ENCODE results near the gene CASQ2. TPM values are rescaled to one million over a fixed set of nuclear protein-coding genes. Genes with fewer than 3 reads are reported as not detected.

The CASQ2 gene
- polyA plus RNA-seq, 2 of the 4 experiments (the other 2 are of a cell fraction): not detected

DNA sequence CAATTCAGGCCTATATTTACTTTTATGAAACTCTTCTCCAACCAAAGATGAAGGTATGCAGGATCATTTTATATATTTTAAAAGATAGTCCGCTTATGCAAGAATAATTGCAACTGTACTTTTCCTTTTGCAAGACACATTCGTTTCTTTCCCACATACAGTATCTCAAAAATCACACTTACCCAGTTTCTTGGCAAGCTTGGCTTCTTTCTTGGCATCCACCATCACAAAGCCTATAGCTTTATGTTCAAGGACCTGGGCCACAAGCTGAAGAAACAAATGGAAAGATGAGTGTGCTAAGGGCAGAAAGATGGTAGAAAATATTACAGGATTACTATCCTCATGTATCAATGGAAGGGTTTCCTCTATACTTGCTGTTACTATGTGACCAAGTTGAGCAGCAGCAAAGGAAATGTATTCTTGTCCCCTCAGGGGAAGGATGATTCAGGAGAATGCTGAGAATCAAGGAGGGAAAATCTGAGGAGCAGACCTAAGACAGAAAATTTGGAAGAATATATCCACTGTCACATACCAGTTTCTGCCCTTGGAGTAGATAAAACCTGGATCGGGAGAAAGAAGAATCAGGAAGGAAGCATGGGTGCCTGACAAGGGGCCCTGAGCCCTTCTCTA lies 23.8 kb downstream of the CASQ2 start:
- no peak for TF ChIP-seq JUNB (IDR thresholded peaks at IDR 0.05)
- no peak for TF ChIP-seq POLR2AphosphoS2 (conservative IDR thresholded peaks at IDR 0.05; ENCODE audit: low read length)
- no peak for TF ChIP-seq CEBPB (IDR thresholded peaks at IDR 0.05)
- TF ChIP-seq GATA3 (IDR thresholded peaks at IDR 0.05; ENCODE audit: borderline replicate concordance): no peak
- TF ChIP-seq, protein P1, sequence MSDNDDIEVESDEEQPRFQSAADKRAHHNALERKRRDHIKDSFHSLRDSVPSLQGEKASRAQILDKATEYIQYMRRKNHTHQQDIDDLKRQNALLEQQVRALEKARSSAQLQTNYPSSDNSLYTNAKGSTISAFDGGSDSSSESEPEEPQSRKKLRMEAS (IDR thresholded peaks at IDR 0.05): no peak
- TF ChIP-seq SMC3 (IDR thresholded peaks at IDR 0.05): no peak
- TF ChIP-seq JUN (IDR thresholded peaks at IDR 0.05): no peak
- no peak for TF ChIP-seq SREBF2 (IDR thresholded peaks at IDR 0.05)
- no peak for FAIRE-seq
- Histone ChIP-seq H3K4me2 (no peak overlapping the region), H3K4me1 (no peaks in the 10 kb centered on the region), H3K27ac (no peak overlapping the region), H3K4me3 (no peak overlapping the region), H3K9me3 (no peaks in the 10 kb centered on the region)
- CTCF ChIA-PET: no interaction called here
- POLR2A ChIA-PET: no interaction called here
- DNase-seq (ENCODE audit: low read depth in 1 of 2, low spot score in 1 of 2): no peak
- 45% methylated on average over 3 of the region's 3 CpGs for WGBS (ENCODE audit: missing lambda C conversion rate)
- ATAC-seq: no peak

DNA sequence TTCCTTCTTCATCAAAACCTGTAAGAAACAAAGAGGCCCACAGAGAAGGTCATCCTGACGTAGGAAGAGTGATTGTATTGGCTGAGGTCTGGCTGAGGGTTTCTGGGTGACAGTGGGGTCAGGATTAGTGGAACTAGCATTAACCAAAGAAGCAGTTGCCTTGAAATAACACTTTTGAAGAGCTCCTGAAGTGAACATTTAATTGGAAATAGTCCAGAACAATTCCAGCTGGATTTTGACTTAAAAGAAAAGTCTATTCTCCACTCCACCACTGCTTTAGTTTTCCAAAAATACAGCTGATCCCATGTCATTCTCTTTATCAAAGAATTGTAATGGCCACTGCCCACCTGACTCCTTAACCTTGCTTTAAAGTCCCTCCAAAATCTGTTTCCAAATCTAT lies 27.7 kb downstream of the CASQ2 start:
- no peak for ATAC-seq
- Histone ChIP-seq H3K4me2 (no peak overlapping the region), H3K4me1 (no peaks in the 10 kb centered on the region), H3K9me3 (no peaks in the 10 kb centered on the region), H3K4me3 (no peak overlapping the region), H3K27ac (no peak overlapping the region)
- no peak for DNase-seq (ENCODE audit: low read depth in 1 of 2, low spot score in 1 of 2)
- CTCF ChIA-PET: interaction anchor here (1.2 kb wide), 1 partner anchor 13 kb away, joined by 3 read pairs; no protein-coding TSS in a partner anchor
- POLR2A ChIA-PET: no interaction called here
- no peak for FAIRE-seq
- TF ChIP-seq, protein P1 (IDR thresholded peaks at IDR 0.05): no peak
- TF ChIP-seq CHD4 (IDR thresholded peaks at IDR 0.05; ENCODE audit: borderline replicate concordance) (no peak), RCOR1 (IDR thresholded peaks at IDR 0.05; ENCODE audit: low read depth, low read length) (no peak), ZC3H11A (IDR thresholded peaks at IDR 0.05) (no peak), EP300 (IDR thresholded peaks at IDR 0.05) (no peak), ESRRA (IDR thresholded peaks at IDR 0.05; ENCODE audit: borderline replicate concordance, low read length) (no peak), NPAS2 (CRISPR knock-in tag; IDR thresholded peaks at IDR 0.05; ENCODE audit: borderline replicate concordance) (no peak), RARB (CRISPR knock-in tag; IDR thresholded peaks at IDR 0.05) (no peak), JUNB (IDR thresholded peaks at IDR 0.05) (no peak), RAD21 (conservative IDR thresholded peaks at IDR 0.05 in 1 of 2, IDR thresholded peaks at IDR 0.05 in 1 of 2) (no peak), HDAC2 (IDR thresholded peaks at IDR 0.05) (no peak), CEBPB (IDR thresholded peaks at IDR 0.05) (no peak), RNF2 (IDR thresholded peaks at IDR 0.05; ENCODE audit: borderline replicate concordance, low read depth) (no peak), TP53 (CRISPR knock-in tag; IDR thresholded peaks at IDR 0.05) (no peak), KDM1A (IDR thresholded peaks at IDR 0.05; ENCODE audit: low read depth) (no peak), POLR2A (IDR thresholded peaks at IDR 0.05; ENCODE audit: low read length) (no peak), HOXB13 (CRISPR knock-in tag; IDR thresholded peaks at IDR 0.05; ENCODE audit: low read depth) (no peak), JUN (IDR thresholded peaks at IDR 0.05) (no peak)
- TF ChIP-seq, protein P2, sequence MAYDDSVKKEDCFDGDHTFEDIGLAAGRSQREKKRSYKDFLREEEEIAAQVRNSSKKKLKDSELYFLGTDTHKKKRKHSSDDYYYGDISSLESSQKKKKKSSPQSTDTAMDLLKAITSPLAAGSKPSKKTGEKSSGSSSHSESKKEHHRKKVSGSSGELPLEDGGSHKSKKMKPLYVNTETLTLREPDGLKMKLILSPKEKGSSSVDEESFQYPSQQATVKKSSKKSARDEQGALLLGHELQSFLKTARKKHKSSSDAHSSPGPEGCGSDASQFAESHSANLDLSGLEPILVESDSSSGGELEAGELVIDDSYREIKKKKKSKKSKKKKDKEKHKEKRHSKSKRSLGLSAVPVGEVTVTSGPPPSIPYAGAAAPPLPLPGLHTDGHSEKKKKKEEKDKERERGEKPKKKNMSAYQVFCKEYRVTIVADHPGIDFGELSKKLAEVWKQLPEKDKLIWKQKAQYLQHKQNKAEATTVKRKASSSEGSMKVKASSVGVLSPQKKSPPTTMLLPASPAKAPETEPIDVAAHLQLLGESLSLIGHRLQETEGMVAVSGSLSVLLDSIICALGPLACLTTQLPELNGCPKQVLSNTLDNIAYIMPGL (CRISPR knock-in tag; IDR thresholded peaks at IDR 0.05; ENCODE audit: borderline replicate concordance): no peak
- TF ChIP-seq, protein P3, sequence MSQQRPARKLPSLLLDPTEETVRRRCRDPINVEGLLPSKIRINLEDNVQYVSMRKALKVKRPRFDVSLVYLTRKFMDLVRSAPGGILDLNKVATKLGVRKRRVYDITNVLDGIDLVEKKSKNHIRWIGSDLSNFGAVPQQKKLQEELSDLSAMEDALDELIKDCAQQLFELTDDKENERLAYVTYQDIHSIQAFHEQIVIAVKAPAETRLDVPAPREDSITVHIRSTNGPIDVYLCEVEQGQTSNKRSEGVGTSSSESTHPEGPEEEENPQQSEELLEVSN (IDR thresholded peaks at IDR 0.05; ENCODE audit: borderline replicate concordance, low read depth): no peak
- 15% methylated on average over 1 of the region's 1 CpG for WGBS (ENCODE audit: missing lambda C conversion rate)

Data from A549 (cell line).